ENCODE results near the gene IDH3A. TPM values are rescaled to one million over a fixed set of nuclear protein-coding genes. Genes with fewer than 3 reads are reported as not detected.
A peak's percentile ranks its signal among the peaks of the same experiment; 100 is the strongest.

Gene IDH3A
- total RNA-seq, 1 experiment from 2014 or later: 67.8 TPM

GRCh38 chr15:78104119-78104479 lies 45.1 kb upstream of the IDH3A start:
- peak overlapping the region; percentile 42 for H3K4me2 ChIP-seq
- no peaks in the 10 kb centered on the region for H3K36me3 ChIP-seq (ENCODE audit: low read depth)
- ChIA-PET CTCF (no interaction called here), POLR2A (ENCODE audit: unreplicated experiment) (no interaction called here)
- TF ChIP-seq CTCF (conservative IDR thresholded peaks at IDR 0.05): no peak
- no peak for TF ChIP-seq EZH2 (IDR thresholded peaks at IDR 0.05; ENCODE audit: low read depth)
- no peaks in the 10 kb centered on the region for H3K79me2 ChIP-seq (ENCODE audit: low read depth)
- H3K9me2 ChIP-seq (ENCODE audit: insufficient read depth): no peaks in the 10 kb centered on the region
- H4K20me1 ChIP-seq (ENCODE audit: insufficient read depth): no peaks in the 10 kb centered on the region
- no peak overlapping the region for H3K4me3 ChIP-seq
- DNase-seq: peak; percentile 43 to 68
- peaks cover 46% of the 10 kb centered on the region for H3K4me1 ChIP-seq (replicated peaks; ENCODE audit: insufficient read depth)
- intact Hi-C loops (cut with micrococcal nuclease; ENCODE audit: unreplicated experiment): no loop called here
- H3K27me3 ChIP-seq (ENCODE audit: insufficient read depth, low read depth): no peaks in the 10 kb centered on the region
- no peaks in the 10 kb centered on the region for H3K9me3 ChIP-seq (ENCODE audit: insufficient read depth, low read depth)
- peaks cover 9% of the 10 kb centered on the region; the same call in 1 of the 2 replicates for H3F3A ChIP-seq (ENCODE audit: insufficient read depth, low read depth)
- H3K27ac ChIP-seq: no peak overlapping the region
- no TSS peak for BruUV-seq (replicated peaks)
- H2AFZ ChIP-seq: no peak overlapping the region; the same call in 1 of the 2 replicates

GRCh38 chr15:78104566-78105475 lies 44.3 kb upstream of the IDH3A start:
- H3K4me3 ChIP-seq: no peak overlapping the region
- peak overlapping the region; percentile 42; the same call in 1 of the 2 replicates for H3K4me2 ChIP-seq
- no peaks in the 10 kb centered on the region for H4K20me1 ChIP-seq (ENCODE audit: insufficient read depth)
- H2AFZ ChIP-seq: no peak overlapping the region
- H3K79me2 ChIP-seq (ENCODE audit: low read depth): no peaks in the 10 kb centered on the region
- intact Hi-C loops (cut with micrococcal nuclease; ENCODE audit: unreplicated experiment): loop anchor here (1.0 to 5.0 kb wide), 2 partner anchors 97 to 203 kb away; no protein-coding TSS in a partner anchor
- H3K9me3 ChIP-seq (ENCODE audit: insufficient read depth, low read depth): no peaks in the 10 kb centered on the region
- H3K27ac ChIP-seq: no peak overlapping the region
- CTCF ChIA-PET: no interaction called here
- peaks cover 9% of the 10 kb centered on the region; the same call in 1 of the 2 replicates for H3F3A ChIP-seq (ENCODE audit: insufficient read depth, low read depth)
- BruUV-seq (replicated peaks): no TSS peak
- H3K27me3 ChIP-seq (ENCODE audit: insufficient read depth, low read depth): no peaks in the 10 kb centered on the region
- no peaks in the 10 kb centered on the region for H3K9me2 ChIP-seq (ENCODE audit: insufficient read depth)
- TF ChIP-seq EZH2 (IDR thresholded peaks at IDR 0.05; ENCODE audit: low read depth) (no peak), CTCF (conservative IDR thresholded peaks at IDR 0.05) (no peak)
- peaks cover 46% of the 10 kb centered on the region for H3K4me1 ChIP-seq (replicated peaks; ENCODE audit: insufficient read depth)
- no peak for DNase-seq
- H3K36me3 ChIP-seq (ENCODE audit: low read depth): no peaks in the 10 kb centered on the region
- POLR2A ChIA-PET (ENCODE audit: unreplicated experiment): interaction anchor here (0.6 kb wide), 1 partner anchor 68 kb away, joined by 3 read pairs; no protein-coding TSS in a partner anchor

DNA sequence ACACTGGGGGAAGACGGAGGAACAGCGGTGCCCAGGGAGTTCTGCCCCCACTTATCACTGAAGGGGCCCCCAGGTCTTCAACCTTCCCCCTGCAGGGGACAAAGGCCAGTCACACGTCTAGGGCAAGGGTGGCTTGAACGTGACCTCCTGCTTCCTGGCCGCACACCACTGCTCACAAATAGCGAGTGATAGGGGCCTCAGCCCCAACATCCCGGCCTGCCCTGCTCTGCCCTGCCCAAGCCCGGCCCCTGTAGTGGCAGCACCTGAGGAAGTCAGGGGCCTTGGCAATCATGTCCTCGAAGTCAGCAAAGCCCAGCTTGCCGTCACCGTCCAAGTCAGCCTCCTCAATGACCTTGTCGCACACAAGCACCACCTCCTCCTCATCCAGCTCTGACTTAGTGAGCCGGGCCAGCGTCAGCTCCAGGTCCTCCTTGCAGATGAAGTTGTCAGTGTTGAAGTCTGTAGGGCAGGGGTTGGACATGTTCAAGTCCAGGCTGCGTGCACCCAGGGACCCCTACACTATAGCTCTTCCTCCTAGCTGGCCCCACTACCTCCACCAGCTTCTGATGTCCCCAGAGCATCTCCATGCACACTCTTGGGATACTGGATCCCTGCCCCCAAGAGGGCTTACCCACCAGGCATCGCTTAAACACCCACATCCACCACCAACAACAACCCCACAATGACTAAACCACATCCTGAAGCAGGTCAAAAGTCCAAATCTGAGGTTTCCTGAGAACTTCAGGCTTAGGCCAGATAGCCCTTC lies 43.5 kb upstream of the IDH3A start:
- Histone ChIP-seq H3F3A (ENCODE audit: insufficient read depth, low read depth) (peaks cover 9% of the 10 kb centered on the region; the same call in 1 of the 2 replicates), H3K4me1 (replicated peaks; ENCODE audit: insufficient read depth) (peaks cover 46% of the 10 kb centered on the region), H3K4me2 (no peak overlapping the region), H3K79me2 (ENCODE audit: low read depth) (no peaks in the 10 kb centered on the region), H3K36me3 (ENCODE audit: low read depth) (no peaks in the 10 kb centered on the region), H3K27me3 (ENCODE audit: insufficient read depth, low read depth) (no peaks in the 10 kb centered on the region), H2AFZ (no peak overlapping the region), H3K9me3 (ENCODE audit: insufficient read depth, low read depth) (no peaks in the 10 kb centered on the region), H4K20me1 (ENCODE audit: insufficient read depth) (no peaks in the 10 kb centered on the region), H3K27ac (no peak overlapping the region), H3K4me3 (no peak overlapping the region), H3K9me2 (ENCODE audit: insufficient read depth) (no peaks in the 10 kb centered on the region)
- no peak for TF ChIP-seq CTCF (conservative IDR thresholded peaks at IDR 0.05)
- TF ChIP-seq EZH2 (IDR thresholded peaks at IDR 0.05; ENCODE audit: low read depth): no peak
- ChIA-PET POLR2A (ENCODE audit: unreplicated experiment) (interaction anchor here (0.7 kb wide), 1 partner anchor 314 kb away, joined by 3 read pairs; no protein-coding TSS in a partner anchor), CTCF (no interaction called here)
- BruUV-seq (replicated peaks): no TSS peak
- no peak for DNase-seq
- intact Hi-C loops (cut with micrococcal nuclease; ENCODE audit: unreplicated experiment): loop anchor here (1.0 to 5.0 kb wide), 2 partner anchors 97 to 203 kb away; no protein-coding TSS in a partner anchor
